OCI-M1 (cell line): ENCODE results near the gene STK38.
A peak's percentile ranks its signal among the peaks of the same experiment; 100 is the strongest.
"Not testable (repeated sequence)": the region's sequence is repeated elsewhere in the genome, so short reads cannot be mapped to it uniquely, and the experiment has no call there.

Experiments used
- DNase-seq: peaks from one replicate; lab custom pipeline; 2025; lab: John Stamatoyannopoulos, UW

STK38 gene

DNA sequence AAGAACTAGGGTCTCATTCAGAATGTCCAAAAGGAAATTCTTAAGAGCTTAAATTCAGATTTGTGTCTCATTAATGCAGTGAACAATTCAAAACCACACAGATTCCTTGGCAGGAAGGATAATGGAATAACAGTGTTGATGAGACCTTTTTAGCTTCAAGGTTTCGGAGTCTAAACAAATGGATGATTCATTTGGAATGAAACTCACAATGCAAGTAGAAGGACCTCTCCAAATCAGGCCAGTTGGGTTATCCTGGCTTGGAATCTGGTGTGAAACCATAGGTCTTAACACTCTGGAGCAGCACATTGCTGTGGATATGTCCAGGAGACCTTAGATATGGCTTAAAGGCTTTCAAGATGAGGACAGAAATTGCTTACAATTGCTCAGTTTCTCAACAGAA lies 59.6 kb downstream of the STK38 start:
- DNase-seq, result no peak

DNA sequence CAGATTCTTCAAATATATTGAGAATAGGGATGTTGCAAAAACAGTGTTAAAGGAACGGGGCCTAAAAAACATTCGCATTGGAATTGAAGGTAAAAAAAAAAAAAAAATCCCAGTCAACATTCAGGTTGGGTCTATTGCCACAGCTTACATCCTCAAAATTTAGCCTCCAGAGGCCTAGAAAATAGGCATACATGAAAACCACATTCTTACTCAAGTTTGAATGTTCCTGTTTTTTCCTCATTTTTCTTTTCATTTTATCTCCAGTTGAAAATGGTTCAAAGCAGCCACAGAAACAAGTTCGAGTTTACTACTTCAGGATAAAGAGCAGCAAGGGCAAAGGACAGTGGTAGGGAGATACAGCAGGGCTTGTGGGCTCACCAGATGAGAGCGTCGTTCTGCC lies 62.5 kb downstream of the STK38 start:
- no peak for DNase-seq

- DNase-seq, result not testable (repeated sequence)
Observed at GRCh38 chr6:36483326-36483725, 64.0 kb downstream of the STK38 start.

DNA sequence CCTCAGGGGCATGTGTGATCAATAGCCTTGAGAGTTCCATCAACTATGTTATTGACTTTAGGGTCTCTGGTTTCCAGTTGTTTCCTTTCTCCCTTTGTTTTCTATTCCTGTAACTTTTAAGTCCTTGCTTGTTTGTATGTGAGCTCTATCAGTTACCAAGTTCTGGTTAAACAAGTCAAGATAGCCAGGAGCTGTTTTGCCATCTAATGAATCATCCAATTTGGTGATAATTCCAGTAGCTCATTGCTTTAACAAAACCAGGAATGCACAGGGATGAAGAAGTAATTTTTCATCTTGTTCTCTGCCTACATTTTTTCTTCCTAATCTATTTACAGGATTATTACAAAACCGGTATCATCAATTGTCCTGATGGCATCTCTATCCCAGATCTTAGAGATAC lies 68.0 kb downstream of the STK38 start:
- DNase-seq, result no peak

DNA sequence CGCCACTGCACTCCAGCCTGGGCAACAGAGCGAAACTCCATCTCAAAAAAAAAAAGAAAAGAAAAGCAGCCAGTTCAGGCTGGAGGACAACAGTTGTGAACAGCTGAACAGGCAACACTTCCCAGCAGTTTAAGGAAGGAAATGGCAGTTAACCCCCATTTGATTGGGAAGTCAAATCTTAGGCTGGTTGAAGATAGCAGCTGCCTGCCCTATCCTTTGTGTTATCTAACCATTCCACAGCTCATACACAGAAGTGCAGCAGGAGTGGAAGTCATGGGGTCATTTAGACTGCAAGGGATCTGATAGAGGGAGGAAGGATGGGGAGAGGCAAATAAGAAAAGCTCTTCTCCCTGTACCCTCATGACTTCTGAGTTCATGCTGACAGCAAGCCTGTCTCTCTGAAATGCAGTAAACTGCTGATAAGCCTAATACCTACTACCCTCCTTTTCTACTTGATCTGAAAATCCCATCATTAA lies 69.2 kb downstream of the STK38 start:
- peak; percentile 90 for DNase-seq

DNA sequence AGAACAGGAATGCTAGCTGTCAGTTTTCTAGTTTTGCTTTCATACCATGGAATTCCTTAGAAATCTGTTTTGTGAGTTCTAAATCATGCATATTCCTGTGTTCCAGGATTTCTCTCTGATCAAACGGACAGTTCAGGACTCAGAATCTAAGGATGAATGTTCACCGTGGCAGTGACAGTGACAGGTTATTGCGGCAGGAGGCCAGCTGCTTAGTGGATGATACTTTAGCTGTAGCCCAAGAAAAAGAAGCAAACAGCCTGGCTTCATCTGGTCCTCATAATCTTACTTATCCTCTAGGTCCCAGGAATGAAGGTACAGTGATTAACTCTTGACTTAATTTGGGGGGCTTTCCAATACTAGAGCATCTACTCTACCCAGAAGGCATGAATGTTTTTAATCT lies 77.3 kb downstream of the STK38 start:
- DNase-seq, result no peak

DNA sequence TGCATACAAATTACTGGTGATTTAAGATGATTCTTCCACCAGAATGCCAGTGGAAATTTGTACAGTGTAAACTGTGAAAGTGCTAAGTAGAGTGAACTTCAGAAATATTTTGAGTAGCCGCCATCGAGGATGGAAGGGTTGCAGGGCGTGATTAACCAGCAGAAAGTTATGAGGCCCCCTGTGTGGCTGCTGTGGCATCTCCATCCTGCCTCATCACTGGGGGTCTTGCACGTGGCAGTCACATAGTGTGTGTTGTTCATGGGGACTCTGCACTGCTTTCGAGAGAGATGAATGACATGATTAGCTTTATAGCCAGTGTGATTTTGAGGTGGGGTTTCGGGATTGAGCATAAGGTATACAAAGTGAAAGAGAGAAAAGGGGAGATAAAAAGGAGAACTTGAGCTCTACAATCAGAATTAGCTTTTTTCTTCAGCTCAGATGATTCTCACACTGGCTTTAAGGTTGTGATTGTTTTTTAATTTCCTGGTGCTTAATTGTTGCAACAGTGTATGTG lies 78.1 kb downstream of the STK38 start:
- no peak for DNase-seq

DNA sequence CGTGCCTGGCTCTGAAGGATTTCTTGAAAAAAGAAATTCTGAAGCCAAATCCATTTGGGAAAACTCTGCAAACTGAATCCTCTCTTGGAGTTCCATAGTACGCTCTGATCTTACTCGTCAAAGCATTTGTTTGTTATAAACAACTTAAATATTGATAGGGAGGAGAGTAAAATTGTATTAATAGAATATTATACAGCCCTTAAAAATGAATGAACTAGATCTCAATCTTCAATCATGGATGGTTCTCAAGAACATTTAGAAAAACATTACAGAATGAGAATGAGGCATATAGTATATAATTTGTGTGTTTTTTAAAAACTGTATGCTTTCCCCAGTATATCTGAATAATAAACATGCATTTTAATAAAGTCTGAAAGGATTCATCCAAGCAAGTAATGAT lies 79.7 kb downstream of the STK38 start:
- no peak for DNase-seq

- DNase-seq, result no peak
Observed at GRCh38 chr6:36464233-36464632, 83.0 kb downstream of the STK38 start.

- DNase-seq, result no peak
Observed at GRCh38 chr6:36463676-36464075, 83.6 kb downstream of the STK38 start.

DNA sequence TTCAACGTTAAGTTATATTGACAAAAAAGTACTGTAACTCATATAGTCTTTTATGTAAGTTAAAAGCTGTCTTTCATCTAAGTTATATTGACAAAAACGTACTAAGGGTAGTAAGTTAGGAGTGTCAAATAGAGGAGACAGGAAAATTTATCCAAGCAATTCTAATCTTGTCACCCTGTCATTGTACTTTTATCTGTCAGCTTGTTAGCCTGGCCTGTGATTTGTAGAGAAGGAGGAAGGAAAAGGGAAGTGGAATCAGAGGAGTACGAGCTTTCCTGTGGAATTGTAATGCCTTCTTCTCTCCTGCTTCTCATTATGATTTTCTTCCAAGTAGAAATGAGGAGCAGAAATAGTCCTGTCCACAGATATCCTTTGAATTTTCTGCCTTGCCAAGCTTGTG lies 85.6 kb downstream of the STK38 start:
- peak; percentile 24 for DNase-seq

DNA sequence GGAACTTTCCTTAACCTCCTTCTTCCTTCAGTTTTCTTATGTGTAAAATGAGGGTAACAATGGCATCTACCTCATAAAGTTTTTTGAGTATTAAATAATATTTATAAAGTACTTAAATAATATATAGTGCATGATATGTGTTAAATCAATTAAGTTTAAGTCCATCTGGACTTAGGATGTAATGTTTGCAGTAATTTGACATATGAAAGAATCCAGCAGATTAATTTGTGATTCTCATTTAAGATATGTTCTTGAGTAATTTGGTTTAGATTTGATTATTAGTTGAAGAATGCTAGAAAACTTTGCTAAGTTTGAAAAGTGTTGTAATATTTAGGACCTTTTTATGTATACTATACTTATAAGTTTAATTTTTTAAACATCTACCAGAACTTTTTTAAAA lies 86.4 kb downstream of the STK38 start:
- DNase-seq, result no peak

DNA sequence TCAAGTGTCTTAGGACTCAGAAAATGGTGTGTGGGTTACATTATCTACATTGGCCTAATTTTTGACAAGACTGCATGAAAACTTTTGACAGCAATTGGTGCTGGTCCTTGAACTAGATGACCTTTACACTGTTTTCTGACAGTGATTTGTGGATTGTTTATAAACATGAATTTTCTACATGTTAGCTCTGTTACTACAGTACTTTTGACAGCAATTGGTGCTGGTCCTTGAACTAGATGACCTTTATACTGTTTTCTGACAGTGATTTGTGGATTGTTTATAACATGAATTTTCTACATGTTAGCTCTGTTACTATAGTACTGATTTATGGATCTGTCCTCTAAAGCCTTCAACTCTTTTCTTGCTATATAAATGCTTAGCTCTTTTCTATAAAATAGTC lies 87.8 kb downstream of the STK38 start:
- DNase-seq, result no peak

DNA sequence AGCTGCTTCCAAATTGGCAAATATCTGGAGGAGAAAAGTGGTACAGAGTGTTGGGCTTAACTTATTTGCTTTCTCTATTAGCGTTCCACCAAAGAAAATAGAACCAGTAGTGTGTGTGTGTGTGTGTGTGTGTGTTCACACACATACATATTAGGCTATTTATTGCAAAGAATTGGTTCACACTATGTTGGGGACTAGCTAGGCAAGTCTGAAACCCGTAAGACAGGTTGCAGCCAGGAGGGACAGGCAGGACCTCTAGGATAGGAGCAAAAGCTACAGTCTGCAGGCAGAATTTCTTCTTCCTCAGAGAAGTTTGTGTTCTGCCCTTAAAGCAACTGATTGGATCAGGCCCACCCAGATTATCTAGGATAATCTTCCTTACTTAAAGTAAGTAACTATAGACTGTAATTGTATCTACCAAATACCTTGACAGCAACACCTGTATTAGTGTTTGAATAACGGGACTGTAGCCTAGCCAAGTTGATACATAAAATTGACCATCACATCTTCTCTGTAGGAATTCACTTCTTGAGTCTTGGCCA lies 91.7 kb downstream of the STK38 start:
- no peak for DNase-seq

DNA sequence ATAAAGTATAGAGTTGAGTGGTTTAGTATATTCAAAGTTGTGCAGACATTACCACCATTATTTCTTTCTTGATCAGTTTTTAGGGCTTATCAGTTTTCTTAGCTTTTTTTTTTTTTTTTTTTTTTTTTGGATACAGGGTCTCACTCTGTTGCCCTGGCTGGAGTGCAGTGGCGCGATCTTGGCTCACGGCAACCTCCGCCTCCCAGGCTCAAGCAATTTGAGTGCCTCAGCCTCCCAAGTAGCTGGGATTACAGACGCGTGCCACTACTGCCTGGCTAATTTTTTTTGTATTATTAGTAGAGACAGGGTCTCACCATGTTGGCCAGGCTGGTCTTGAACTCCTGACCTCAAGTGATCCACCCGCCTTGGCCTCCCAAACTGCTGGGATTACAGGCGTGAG lies 94.4 kb downstream of the STK38 start:
- not testable (repeated sequence) for DNase-seq

DNA sequence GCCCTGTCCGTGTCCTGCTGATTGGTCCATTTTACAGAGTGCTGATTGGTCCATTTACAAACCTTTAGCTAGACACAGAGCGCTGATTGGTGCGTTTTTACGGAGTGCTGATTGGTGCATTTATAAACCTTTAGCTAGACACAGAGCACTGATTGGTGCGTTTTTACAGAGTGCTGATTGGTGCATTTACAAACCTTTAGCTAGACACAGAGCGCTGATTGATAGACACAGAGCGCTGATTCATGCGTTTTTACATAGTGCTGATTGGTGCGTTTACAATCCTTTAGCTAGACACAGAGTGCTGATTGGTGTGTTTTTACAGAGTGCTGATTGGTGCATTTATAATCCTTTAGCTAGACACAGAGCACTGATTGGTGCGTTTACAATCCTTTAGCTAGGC lies 98.1 kb downstream of the STK38 start:
- not testable (repeated sequence) for DNase-seq

- DNase-seq, result no peak
Observed at GRCh38 chr6:36445621-36446020, 101.7 kb downstream of the STK38 start.

DNA sequence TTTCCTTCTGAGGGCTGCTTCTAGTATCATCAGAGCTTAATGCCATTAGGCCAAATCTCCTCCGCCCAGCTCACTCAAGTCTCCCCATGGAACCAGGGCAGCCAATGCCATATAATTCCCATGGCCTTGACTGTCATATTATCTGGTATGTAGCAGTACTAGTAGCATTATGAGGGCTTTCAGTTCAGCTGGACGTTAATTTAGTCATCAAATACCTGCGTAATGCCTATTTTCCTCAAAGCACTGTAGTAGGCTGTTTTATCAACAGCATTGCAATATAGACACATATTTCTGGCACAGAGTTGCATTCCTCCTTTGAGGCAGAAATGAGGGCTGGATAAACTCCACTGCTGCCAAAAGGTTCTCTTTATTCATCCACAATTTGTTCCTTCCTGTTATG lies 102.8 kb downstream of the STK38 start:
- no peak for DNase-seq
